Fibroblast of skin of back (primary cell): Measurements from ENCODE around the gene NKAIN4.

Experiments
- DNase-seq: peaks from one replicate; pipeline ENCODE4 v3.0.0-alpha.2; 2013

The NKAIN4 gene

GRCh38 chr20:63287697-63288580 lies 33.7 kb upstream of the NKAIN4 start:
- no peak for DNase-seq

- no peak for DNase-seq
Observed at GRCh38 chr20:63286781-63287696, 32.8 kb upstream of the NKAIN4 start.

GRCh38 chr20:63285636-63286615 lies 31.7 kb upstream of the NKAIN4 start:
- no peak for DNase-seq

GRCh38 chr20:63284981-63285524 lies 30.8 kb upstream of the NKAIN4 start:
- no peak for DNase-seq

DNA sequence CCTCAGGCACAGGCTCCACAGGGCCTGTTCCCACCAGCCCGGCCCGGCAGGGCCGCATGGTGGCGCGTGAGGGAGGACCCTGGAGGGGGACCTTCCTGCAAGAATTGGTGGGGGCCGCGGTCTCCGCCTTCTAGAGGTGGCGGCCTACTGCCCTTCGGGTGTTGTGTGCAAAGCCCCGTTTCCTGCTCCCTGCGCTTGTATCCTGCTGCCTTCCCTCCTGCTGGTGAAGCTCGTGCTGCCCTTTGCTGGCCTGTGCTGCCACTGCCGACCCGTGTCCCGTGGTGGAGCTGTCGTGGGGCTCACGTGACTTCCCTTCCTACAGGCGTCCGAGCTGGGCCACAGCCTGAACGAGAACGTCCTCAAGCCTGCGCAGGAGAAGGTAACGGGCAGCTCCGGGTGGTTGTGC lies 30.3 kb upstream of the NKAIN4 start:
- no peak for DNase-seq

GRCh38 chr20:63284083-63284440 lies 29.8 kb upstream of the NKAIN4 start:
- no peak for DNase-seq

- DNase-seq = no peak
Observed at GRCh38 chr20:63283397-63284082, 29.3 kb upstream of the NKAIN4 start.

GRCh38 chr20:63282946-63283345 lies 28.7 kb upstream of the NKAIN4 start:
- no peak for DNase-seq

- no peak for DNase-seq
Observed at GRCh38 chr20:63281742-63282665, 27.7 kb upstream of the NKAIN4 start.

DNA sequence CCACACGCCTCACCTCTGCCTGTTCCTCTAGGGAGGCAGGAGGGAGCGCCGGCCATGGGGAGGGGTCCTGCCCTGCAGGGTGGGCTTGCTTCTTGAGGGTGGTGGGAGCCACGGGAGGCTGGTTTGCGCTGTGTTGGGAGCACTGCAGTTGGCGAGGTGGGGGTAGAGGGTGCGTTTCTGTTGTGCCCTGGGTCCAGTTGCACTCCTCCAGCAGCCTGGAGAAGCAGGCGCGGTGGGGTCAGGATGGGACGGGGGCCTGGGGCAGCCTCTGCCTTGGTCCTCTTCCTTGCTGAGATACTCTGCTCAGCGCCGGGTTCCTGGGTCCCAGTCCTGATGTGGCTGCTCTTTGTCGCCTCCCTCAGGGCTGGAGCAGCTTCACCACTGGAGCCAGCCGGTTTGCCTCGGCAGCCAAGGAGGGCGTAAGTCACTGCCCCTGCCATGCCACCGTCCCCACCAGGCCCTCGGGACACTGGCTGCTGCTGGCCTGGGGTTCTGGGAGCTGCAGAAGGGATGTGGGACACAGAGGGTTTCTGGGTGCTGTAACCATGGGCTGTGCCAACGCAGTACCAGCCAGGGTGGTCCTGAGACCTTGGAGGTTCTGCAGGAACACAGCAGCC lies 26.8 kb upstream of the NKAIN4 start:
- no peak for DNase-seq

DNA sequence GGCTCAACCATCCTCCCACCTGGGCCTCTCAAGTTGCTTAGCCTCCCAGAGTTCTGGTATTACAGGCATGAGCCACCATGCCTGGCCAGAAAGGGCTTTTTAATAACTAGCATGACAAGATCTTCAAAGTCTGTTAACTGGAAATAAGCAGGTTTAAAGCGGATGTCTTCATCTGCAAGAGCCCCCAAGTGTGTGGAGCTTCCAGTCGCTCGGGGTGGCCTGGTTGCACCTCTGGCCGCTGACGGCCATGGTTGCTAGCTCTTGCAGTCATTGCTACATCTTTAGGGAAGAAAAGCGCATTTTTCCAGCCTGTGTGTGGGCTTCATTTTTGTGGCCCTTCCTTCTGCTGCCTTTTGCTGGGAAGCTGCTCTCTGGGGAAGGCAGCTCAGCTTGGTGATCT lies 26.1 kb upstream of the NKAIN4 start:
- DNase-seq = no peak

DNA sequence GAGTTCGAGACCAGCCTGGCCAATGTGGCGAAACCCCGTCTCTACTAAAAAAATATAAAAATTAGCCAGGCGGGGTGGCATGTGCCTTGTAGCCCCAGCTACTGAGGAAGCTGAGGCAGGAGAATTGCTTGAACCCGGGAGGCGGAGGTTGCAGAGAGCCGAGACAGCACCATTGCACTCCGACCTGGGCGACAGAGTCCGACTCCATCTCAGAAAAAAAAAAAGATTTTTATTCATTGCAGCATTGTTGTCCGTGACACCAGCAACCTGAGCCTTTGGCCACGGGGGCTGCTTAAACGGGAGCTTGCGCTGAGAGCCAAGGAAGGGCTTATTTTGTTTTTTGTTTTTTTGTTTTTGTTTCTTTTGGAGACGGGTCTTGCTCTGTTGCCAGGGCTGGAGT lies 25.7 kb upstream of the NKAIN4 start:
- DNase-seq = no peak

DNA sequence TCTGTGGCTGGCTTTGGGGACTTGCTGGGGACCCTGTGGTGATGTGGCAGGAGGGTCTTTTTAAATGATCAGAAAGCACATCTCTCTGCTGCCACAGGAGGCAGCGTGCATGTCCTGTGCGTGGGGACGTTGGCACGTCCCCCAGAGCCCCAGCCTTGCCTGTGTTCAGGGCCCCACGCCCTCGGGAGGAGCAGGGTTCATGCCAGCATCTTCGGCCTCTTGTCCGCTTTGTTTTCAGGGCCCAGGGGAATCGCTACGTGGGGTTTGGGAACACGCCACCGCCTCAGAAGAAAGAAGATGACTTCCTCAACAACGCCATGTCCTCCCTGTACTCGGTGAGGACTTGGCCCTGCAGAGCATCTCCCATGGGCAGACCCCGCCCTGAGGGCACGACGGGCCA lies 24.4 kb upstream of the NKAIN4 start:
- no peak for DNase-seq

DNA sequence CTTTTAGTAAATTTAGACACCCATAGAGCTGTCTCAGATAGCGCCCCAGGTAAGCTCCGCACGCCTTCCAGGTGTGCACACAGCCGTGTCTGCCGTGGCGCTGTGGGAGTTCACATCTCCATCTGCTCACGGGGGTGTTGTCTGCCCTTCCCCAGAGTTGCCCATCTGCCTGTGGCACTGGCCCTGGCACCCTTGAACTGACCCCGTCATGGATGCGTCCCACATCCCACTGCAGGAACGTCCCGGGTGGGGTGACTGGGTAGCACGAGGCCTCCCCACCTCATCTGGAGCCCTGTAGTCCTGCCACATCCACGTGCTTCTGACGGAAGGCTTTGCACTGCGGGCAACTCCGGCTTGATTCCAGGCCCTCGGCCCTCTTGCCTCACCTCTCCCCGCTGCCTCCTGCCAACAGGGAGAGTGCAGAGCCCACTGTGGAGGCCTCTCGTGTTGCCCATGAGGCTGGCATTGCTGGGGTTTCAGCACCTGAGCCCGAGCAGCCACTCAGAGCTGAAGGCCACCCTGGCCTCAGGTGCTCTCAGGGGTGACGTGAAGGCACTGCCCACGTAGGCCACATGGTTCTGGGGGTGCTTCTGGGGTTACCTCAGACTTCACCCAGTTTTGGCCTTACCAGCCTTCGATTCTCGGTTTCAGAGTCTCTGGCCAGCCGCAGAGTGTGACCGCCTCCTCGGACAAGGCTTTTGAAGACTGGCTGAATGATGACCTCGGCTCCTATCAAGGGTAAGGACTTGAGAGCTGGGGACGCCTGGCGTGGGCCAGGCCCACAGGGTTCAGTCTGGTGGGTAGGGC lies 23.4 kb upstream of the NKAIN4 start:
- no peak for DNase-seq

DNA sequence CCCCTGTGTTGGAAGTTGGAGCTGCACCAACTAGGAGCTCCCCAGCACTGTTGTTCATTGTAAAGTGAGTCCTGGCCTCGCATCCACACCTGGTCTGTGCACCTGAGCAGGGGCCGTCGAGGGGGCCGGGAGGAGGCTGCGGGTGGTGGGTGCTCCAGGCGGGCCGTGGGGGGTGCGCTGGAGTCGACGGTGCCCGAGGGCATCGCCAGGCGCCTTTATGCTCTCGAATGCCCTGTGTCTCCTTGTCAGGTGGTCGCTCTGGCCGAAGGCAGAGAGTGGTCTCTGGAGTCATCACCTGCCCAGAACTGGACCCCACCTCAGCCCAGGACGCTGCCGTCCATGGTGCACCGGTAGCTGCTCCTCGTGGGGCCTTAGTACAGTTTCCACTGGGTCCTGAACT lies 22.7 kb upstream of the NKAIN4 start:
- DNase-seq = no peak

DNA sequence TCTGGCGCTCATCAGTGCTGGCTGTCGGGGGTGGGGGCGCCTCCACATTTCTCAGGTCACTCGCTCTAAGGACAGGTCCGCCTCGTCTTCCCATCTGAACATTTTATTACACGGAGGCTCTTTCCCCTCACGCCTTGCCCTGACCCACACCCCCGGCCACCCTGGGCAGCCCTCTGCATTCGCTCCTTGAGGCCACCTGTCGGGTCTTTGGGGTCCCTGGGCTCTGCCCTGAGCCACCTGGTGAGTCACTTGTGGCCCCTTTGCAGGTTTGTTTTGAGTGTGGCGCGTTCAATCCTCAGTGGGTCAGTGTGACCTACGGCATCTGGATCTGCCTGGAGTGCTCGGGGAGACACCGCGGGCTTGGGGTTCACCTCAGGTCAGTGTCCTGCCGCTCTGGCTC lies 21.6 kb upstream of the NKAIN4 start:
- no peak for DNase-seq

GRCh38 chr20:63274381-63275228 lies 20.3 kb upstream of the NKAIN4 start:
- DNase-seq = no peak
